WI38 (cell line): ENCODE measurements around the gene NHSL2.

ENCODE experiments used
- H3K4me3 ChIP-seq: 2 replicates; pipeline ENCODE4 v1.5.1; 2011; ENCODE audit warnings: low read depth, mild to moderate bottlenecking, control low read depth, low read length
- CTCF ChIP-seq: IDR thresholded peaks from 2 replicates; pipeline ENCODE4 v1.5.1; 2012; ENCODE audit warnings: low read depth, mild to moderate bottlenecking, control low read depth, low read length

The NHSL2 gene

GRCh38 chrX:71990518-71990917 is 79.9 kb downstream of the NHSL2 start:
- H3K4me3 ChIP-seq = no peak overlapping the region
- no peak for TF ChIP-seq CTCF

- H3K4me3 ChIP-seq = no peak overlapping the region
- TF ChIP-seq CTCF = no peak
Observed at GRCh38 chrX:71991164-71991563, 80.5 kb downstream of the NHSL2 start.

GRCh38 chrX:71992711-71993110 is 82.1 kb downstream of the NHSL2 start:
- no peak for TF ChIP-seq CTCF
- H3K4me3 ChIP-seq = no peak overlapping the region

GRCh38 chrX:71993371-71993770 is 82.7 kb downstream of the NHSL2 start:
- no peak for TF ChIP-seq CTCF
- H3K4me3 ChIP-seq = no peak overlapping the region

GRCh38 chrX:71994601-71995000 is 84.0 kb downstream of the NHSL2 start:
- H3K4me3 ChIP-seq = no peak overlapping the region
- TF ChIP-seq CTCF = no peak

- no peak for TF ChIP-seq CTCF
- H3K4me3 ChIP-seq = no peak overlapping the region
Observed at GRCh38 chrX:71995122-71995521, 84.5 kb downstream of the NHSL2 start.

GRCh38 chrX:71996136-71996535 is 85.5 kb downstream of the NHSL2 start:
- no peak overlapping the region for H3K4me3 ChIP-seq
- TF ChIP-seq CTCF = no peak

- no peak overlapping the region for H3K4me3 ChIP-seq
- TF ChIP-seq CTCF = no peak
Observed at GRCh38 chrX:71996826-71997225, 86.2 kb downstream of the NHSL2 start.
